HG03175 (cell line): ENCODE results near the gene PARP15.
"Not testable (repeated sequence)": the region's sequence is repeated elsewhere in the genome, so short reads cannot be mapped to it uniquely, and the experiment has no call there.

ENCODE experiments used
- ATAC-seq: cut with Tn5 transposase; IDR thresholded peaks from one replicate; pipeline ENCODE4 v1.9.1; 2021; ENCODE audit warnings: mild to moderate bottlenecking, moderate library complexity; ENCODE audit not compliant: unreplicated experiment

PARP15 gene

DNA sequence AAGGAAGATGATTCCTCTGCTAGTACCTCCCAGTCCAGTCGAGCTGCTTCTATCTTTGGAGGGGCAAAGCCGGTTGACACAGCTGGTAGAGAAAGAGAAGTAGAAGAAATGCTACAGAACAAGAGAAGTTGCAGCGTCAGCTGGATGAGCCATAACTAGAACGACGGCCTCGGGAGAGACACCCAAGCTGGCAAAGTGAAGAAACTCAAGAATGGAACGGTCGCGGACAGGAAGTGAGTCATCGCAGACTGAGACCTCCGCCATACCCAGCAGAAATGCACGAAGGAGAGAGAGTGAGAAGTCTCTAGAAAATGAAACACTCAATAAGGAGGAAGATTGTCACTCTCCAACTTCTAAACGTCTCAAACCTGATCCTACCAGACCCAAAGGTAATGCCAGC lies 84.2 kb downstream of the PARP15 start:
- no peak for ATAC-seq

DNA sequence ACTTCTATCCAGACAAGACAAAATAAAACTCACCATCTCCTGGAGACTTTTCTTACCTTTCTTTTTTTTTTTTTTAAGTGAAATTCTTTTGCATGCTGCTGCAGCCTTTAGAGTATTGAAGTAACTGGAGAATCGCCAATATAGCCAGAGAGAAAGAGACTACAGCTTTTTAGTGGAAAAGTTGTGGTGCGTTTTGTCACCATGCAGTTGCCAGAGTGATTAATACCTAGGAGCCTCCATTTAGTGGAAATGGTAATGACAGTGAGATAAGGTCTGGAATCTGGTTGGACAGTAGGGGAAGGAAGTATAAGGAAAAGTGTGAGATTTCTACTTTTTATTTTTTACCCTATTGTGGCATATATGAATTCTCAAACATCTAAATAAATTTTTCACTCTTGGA lies 85.1 kb downstream of the PARP15 start:
- ATAC-seq = no peak

DNA sequence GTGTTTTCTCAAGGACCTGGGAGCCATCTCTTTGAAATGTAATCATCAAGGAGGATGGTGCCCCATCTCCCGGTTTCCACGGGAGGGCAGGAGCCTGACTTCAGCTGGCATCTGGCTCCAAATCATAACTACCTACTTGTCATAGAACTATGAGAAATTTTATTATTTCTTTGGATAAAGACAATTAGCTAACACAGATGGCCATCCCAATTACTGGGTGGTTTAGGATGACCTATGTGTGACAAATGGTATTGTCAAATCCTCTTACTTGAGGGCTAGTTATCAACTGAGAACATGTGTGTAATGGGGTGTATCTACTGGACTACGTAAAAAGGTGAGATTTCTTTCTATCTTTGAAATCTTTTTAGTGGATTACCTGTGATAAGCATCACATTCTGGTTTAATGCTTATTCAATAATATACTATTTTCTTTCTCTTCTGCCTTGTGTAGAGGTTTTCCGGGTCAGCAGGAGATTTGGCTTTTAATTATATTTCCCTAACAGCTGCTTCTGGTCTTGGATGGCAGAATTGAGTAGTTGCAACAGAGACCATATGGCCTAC lies 87.9 kb downstream of the PARP15 start:
- ATAC-seq = no peak

DNA sequence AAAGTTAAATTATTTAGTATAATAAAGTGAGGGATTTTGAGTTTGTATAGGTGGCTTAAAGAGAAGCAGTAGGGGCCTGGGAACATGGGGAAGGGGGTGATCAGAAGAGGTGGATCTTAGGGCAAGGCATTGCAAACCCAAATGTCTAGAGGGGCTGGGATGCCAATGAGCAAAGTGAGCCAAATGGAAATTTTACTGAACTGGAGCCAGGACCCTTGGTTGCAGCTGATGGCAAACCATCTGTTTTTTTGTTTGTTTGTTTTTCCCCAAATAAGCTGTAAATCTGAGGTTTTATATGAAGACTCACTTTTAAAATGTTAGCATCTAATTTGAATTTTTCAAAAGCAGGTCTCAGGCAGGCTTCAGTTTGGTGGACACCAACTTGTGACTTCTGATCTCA lies 88.4 kb downstream of the PARP15 start:
- no peak for ATAC-seq

DNA sequence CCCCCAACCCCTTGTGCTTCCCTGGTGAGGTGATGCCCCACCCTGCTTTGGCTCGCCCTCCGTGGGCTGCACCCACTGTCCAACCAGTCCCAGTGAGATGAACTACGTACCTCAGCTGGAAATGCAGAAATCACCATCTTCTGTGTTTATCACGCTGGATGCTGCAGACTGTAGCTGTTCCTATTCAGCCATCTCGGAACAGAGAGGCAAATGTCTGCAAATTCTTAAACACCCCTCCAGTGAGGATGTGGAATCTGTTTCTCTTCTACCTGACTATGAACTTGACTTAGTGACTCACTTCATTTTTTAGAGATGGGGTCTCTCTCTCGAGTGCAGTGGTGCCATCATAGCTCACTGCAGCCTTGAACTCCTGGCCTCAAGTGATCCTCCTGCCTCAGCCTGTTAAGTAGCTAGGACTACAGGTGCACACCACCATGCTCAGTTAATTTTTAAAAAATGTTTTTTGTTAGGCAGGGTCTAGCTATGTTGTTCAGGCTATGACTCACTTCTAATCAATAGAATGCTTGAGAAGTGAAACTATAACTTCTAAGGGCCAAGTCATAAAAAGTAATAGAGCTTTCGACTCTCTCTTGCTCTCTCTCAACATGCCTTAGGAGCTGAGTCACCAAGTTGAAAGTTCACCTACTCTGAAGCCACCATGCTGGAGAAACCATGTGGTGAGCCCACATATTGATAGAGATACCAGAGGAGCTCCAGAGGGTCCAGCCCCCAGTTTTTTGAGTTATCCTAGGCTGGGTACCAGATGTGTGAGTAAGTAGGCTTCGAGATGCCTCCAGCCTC lies 91.7 kb downstream of the PARP15 start:
- peak; percentile 87 for ATAC-seq

DNA sequence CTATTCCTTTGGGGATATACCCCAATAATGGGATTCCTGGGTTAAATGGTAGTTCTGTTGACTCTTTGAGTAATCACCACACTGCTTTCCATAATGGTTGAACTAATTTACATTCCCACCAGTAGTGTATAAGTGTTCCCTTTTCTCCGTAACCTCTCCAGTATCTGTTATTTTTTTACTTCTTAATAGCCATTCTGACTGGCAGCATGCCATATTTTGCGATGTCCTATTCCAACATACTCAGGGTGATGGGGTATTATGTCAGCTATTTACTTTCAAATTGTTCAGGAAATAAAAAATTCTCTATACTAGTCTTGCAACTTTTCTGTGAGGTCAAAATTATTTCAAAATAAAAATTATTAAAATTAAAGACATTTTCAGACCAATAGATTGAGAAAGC lies 94.1 kb downstream of the PARP15 start:
- ATAC-seq = no peak

DNA sequence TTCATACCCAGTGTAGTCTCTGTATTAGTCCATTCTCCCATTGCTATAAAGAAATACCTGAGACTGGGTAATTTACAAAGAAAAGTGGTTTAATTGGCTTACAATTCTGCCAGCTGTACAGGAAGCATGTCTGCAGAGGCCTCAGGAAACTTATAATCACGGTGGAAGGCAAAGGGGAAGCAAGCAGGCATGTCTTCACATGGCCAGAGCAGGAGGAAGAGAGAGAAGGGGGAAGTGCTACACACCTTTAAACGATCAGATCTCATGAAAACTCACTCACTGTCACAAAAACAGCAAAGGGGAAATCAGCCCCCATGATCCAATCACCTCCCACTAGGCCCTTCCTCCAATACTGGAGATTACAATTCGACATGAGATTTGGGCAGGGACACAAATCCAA lies 96.9 kb downstream of the PARP15 start:
- ATAC-seq = no peak

DNA sequence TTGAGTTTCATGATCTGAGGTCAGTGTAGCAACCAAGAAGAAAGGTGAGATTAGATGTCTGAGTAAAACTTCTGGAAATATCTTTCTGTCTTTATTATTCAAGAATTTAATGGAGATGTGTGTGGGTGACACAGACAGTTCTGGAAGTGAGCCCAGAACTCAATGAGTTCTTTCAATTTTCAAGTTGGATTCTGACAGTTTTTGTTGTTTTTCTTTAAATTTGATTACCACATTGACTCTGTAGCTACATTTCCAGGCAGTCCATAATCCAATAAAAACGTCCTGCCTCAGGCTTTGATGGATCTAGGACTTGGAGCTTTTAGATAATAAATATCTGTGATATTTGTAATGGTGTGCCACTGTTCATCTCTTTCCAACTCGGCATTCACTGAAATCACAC lies 99.3 kb downstream of the PARP15 start:
- ATAC-seq = no peak

DNA sequence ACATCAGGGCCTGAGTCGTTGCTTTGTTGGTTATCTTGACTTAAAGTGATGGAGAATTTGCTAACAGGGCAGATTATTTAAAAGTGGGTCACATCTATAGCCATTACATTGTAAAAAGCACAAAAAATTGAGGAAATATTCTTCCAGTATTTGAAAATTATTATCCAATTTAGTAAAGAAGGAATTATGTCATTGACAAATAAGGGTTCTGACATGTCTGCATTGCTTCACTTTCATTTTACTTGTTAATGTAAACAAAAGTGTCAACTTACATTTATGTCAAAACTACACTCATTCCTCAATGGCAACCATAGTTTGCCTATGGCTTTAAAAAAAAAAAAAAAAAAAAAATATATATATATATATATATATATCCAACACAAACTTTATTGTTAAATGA lies 99.8 kb downstream of the PARP15 start:
- ATAC-seq = no peak

DNA sequence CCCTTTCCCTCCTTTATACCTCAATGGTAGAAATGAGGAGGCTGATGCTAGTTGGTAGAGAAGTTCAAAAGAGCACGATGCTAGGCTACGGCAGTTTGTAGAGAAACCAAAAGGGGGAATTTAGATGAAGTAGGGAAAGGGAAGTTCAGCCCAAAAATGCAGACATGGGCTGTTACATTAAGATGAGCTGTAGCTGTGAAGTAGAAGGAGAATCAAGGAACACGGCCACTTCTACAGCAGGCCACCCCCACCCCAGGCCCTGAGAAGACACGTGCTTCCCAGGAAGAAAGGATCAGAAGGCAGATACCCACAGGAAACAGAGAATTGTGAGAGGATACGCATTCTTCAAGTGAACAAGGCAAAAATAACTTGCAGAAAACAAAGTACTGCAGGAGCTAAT lies 101.1 kb downstream of the PARP15 start:
- ATAC-seq = no peak

DNA sequence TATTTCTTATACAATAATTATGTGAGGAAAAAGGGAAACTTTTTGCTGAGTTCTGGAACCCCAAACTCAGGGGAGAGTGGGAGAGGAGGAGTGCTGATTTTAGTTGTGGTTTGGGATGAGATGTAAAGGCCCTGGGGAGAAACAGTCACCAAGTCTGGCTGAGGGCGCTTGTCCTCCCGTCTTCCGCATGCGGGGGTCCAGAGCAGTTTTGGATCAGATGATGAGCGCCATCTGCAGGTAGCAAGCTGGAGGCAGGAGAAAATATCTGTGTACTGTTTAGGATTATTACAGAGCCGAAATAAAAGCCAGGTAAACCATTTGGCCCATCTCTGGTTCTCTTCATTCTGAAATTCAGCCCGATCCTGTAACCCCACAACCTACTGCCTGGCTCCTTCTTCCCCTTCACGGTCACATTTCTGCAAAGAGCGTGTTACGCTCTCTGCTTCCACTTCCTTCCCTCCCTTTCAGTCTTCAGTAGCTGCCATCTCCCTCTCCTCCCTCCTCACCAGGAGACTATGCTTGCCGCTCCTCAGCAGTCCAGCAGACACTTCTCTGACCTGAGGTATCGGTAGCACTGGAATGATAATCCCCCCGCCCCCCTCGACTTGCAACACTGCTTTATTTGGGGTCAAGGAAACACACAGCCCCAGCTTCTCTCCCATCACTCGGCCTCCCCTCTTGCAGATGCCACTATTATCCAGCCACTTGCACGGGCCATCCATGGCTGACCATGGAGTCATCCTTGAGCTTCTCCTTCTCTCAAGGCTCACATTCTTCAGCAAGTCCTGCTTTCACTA lies 101.8 kb downstream of the PARP15 start:
- ATAC-seq = peak; percentile 46

DNA sequence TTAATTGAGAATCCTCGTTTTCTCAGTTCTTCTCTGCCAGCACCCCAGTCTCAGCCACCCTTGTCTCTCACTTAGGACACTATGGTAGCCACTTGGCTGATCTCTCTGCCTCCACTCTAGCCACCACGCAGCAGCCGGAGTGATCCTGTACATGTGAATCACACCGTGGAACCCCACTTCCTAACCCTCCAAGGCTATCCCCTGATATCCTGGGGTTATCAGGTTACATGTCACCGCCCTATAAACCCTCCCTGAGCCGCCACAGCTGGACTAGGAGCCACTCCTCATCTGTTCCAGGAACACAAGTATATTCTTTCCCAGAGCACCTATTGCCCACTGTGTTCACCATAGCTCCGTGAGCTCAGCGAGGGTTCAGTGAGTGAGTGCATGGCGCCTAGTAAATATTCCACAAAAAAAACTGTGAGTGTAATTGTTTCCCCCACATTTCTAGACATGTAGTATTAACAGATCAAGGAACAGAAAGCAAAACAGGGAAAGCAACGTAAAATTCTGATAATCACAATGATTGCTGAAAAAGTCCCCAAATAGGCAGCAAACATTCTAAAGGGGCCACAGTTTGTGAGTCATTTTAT lies 102.5 kb downstream of the PARP15 start:
- no peak for ATAC-seq

DNA sequence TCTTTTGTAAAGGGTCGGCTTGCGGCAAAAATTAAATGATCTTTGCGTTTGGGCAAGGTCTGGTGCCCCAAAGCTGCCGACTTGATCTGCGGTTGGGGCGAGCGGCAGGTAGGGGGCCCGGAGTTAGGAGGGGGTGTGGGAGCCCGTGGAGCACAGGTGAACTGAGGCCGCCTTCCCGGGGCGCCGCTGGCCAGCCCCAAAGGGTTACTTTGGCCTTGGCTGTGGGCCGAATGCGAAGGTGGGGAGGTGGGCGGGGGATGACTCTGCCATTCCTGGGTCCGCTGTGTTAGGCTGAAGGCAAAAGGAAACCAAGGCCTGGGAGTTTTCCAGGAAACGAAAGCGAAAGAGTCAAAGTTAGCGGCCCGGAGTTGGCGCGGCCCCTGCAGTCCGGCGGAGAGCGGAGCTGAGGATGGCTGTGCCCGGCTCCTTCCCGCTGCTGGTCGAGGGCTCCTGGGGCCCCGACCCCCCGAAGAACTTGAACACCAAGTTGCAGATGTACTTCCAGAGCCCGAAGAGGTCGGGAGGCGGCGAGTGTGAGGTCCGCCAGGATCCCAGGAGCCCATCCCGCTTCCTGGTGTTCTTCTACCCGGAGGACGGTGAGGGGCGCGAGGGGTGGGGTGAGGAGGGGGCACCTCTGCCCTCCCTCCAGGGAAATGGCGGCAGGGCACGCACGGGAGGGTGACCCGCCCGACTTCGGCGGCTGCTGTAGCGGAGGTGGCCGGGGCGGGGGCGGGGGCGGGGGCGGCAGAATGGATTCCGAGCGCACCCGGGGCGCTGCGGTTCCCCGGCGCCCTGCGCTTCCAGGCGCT lies 103.2 kb downstream of the PARP15 start, which contains the start of gene PARP14:
Gene PARP14, plus strand, starts transcription at position 365 of the 809 bp plus-strand sequence. Its CDS starts 45 bp downstream, at position 410.
- ATAC-seq = peak; percentile 38

DNA sequence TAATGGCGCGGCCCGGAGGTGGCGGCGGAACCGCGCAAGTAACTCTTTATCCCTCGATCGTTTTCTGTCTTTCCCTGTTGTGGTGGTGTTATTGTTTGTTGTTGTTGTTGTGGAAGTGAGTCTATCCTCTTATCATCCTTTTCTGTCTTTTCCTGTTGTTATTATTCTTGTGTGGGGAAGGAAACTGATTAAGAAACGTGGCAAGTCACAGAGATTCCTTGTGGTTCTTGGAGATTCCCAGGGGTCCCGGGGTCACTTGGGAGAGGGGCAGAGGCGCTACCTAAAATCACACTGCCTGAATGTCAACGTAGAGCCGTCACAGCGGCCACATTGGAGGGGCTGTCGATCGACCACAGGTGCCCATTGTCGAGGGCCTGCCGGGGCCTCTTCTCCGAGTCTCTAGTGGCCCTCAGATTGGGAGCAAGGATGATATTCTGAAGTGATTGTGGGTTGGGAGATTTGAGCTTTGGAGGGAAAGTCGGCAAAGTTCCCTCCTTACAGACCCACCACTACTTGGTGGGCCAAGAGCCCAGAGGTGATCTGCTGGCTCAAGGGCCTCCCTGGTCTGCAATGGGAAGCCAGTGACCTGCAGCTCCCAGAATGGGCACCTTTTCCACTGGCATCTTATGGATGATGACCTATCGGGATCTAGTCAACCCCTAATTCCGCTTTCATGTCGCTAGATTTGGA lies 104.0 kb downstream of the PARP15 start:
- no peak for ATAC-seq

DNA sequence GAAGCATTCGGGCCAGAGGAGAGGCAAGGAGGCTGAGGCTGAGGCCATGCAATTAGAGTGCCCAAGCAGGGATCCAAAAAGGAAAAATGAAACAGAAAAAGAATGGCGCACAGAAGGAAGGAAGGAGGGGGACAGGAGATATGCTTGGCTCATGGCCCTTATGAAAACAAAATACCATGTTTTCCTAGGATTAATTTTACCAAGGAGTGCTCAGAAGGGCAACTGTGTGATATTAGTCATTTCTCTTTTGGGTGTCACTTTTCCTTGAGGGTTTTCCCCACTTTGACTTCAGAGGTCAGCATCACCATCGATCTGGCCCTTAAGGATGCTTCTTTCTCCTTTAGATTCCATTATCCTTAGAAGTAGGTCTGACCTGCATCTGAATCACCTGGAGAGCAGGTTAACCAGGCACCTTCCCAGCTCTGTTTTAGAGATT lies 104.5 kb downstream of the PARP15 start:
- no peak for ATAC-seq

DNA sequence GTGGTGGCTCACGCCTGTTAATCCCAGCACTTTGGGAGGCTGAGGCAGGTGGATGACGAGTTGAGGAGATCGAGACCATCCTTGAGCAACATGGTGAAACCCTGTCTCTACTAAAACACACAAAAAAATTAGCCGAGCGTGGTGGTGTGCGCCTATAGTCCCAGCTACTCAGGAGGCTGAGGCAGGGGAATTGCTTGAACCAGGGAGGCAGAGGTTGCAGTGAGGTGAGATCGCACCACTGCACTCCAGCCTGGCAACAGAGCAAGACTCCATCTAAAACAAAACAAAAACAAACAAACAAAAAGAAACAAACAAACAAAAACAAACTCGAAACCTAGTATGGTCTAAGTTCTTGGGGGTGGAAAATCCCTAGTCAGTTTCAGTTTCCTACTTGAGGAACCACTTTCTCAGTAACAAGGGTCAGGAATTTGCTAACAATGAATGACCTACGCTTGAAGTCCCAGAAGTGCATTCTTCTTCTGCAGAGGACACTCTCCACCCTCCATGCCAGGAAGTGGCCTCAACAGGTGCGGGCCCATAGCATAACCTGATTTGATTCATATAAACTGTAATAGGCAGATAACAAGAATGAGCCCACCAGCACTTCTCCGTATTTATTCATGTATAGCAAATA lies 105.4 kb downstream of the PARP15 start:
- not testable (repeated sequence) for ATAC-seq

DNA sequence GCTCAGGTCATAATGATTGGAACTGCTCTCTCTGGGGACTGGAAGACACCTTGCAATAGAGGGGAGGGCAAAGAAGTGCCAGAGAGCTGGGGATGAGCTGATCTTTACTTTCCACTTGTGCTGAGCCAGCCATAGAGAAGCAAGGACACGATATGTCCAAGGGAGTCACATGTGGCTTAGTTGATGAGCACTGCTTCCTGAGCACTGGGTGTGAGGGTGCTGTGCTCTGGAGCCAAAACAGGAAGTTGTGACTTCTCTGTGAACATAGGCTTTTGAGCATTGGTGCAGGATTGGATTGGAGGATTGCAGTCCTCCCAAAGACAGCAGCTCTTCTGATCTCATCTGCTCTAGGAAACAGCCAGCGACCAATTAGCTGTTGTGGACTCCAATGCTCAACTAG lies 109.8 kb downstream of the PARP15 start:
- ATAC-seq = no peak
